ENCODE data around the gene MEIOB.

DNA sequence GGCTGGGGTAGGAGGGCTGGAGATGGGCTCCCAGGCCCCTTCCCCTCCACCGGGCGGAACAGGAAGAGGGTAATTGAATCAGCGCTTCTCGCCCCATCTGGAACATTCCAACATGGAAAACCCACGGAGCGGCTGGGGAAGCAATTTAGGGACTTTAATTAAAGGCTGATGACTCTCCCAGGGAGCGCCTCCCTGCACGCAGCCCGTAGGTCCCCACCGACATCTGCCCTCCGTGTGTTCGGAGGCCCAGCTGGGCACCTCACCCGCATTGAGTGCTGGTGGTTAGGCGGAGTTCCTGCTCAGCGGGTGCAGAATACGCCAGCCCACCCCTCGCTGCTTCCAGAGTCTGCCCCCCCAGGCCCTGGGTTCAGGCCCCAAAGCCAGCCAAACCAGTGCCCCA lies 36.2 kb upstream of the MEIOB start:
- TF ChIP-seq CTCF (IDR thresholded peaks at IDR 0.05; ENCODE audit: poor library complexity) (no peak), EZH2 (IDR thresholded peaks at IDR 0.05; ENCODE audit: borderline replicate concordance) (no peak), EZH2phosphoT487 (IDR thresholded peaks at IDR 0.05; ENCODE audit: low read depth, severe bottlenecking, unreplicated experiment) (no peak)

All from hepatocyte (in vitro differentiated cells).